ENCODE measurements around the gene DENND1A.
A peak's percentile ranks its signal among the peaks of the same experiment; 100 is the strongest.
"Not testable (repeated sequence)": the region's sequence is repeated elsewhere in the genome, so short reads cannot be mapped to it uniquely, and the experiment has no call there.

DENND1A gene

DNA sequence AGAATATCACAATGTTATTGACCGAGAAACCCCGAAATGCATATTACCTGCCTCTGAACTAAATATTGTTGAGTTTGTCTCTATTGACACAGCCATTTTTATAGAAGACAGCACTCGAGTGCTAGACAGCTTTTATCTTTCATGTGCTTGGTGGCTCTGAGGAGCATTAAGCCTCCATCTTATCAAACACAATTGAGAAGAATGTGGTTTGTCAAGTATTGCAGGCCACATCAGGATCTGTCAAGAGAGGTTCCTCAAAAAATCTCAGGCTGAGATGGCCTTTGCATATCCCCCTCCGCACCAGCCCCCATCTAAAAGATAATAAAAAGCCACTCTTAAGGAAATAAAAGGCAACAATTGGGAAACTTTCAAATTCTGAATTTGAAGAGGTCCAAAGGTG lies 284.8 kb downstream of the DENND1A start:
- DNase-seq, result no peak

DNA sequence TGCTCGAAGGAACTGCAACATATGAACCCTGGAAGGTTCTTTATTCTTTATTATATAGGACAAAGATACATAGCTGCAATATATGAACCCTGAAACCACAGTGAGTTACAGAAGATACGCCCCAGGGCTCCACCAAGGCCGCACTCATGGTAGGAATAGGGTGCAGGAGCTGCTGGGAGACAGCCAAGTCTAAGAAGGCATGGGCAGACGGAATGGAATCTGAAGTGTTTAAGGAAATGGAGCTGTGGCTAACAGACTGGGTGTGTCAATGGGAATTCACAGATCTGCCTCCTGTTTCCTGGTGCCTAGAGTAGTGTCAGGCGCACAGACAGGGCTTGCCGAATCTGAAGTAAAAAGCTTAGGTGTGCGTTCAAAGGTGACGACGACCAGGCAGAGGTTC lies 286.4 kb downstream of the DENND1A start:
- no peak for DNase-seq

DNA sequence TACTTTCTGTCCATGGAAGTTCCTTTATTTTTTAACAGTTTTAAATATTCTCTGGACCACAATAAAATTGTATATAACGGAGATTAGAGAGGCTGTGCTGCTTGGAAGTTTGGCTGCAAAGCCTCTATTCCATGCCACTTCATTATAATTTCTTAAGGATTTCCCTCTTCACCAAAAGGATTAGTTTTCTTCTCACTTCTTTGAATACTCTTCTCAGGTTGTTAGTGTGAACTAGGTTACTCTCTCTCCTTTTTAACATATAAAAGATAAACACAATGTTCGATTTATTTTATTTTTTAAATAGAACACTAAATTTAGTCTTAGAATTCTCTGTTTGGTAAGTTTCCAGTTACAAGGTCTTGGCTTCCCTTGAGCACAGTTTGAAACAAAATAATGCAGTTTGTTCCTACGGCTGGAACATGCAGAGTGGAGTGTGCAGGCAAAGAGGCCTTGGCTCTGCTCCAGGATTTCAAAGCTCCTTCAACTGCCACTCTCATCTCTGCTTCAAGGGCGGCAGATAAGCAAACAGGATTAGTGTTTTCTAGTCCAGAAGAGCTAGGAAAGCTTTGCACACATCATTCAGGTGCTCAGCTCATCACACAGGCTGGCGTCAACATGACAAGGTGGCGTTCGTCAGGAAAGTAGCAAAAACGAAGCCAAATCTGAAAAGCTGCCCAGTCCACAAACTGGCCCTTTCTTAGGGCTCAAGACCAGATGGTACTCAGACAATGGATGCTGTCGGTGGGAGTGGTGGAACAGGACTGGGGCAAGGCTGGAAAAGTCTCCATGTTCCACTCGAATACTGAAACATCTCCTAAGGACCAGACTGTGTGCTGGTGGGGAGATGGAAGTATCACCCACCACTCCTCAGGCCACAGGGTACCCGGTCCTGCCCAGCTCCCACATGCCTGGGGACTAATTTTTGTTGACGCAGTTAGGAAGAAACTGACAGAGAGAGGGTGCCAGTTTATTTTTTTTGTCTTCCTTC lies 287.3 kb downstream of the DENND1A start:
- peak; percentile 30 for DNase-seq

DNA sequence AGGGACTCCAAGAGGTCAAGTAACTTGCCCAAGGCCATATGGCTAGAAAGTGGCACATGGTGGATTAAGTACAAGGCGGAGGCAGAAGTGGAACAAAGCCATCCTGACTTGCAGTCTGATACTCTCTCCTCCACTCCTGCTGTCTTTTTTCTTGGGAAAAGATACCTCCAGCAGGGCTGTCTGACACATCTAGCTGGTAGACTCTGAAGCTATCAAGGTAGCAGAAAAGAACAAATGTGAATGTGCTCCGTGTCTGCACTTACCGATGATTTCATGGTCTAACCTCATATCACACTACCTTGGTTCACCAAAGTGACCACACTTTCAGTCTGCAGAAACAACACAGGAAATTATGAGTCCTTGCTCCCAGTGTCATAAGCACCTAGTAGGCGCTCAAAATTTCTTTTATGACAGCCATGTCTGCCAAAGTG lies 289.1 kb downstream of the DENND1A start:
- DNase-seq, result no peak

DNA sequence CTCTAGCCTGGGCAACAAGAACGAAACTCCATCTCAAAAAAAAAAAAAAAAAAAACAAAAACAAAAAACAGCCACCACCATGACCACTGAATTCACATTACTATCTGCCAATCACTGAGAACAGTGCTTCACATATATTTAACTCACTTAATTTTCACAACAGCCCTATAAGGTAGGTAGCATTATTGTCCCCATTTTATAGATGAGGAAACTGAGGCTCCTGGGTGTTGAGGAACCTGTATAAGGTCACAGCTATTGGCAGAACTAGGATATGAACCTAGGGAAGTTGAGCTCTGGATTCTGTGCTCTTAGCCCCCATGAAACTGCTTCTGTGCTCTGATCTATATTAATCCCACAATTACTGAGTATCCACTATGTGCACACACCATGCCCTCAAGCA lies 290.2 kb downstream of the DENND1A start:
- no peak for DNase-seq

DNA sequence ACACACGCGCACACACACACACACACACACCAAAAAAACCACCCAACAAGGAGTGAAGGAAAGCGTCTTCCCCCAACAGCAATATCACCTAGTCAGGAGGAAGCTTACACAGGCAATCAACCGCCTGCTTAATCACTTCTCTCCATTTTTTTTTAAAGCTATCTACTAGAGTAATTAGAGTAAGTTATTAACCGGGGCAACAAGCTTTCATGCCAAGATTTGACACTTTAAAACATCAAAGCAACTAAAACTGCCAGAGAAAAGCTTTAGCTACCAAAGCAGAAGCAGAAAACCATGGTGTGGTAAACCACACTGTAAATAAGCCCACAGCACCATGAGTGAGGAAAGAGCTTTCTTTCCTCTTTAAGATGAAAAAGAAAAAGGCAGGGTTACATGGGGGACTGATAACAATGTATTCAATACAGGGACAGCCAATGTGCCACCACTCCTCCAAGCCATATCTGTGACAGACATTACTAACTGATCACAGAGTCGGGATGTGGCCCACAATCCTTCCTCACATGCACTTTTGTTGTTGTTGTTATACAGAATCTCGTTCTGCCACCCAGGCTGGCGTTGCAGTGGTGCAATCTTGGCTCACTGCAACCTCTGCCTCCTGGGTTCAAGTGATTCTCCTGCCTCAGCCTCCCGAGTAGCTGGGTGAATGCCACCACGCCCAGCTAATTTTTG lies 291.8 kb downstream of the DENND1A start:
- no peak for DNase-seq

DNA sequence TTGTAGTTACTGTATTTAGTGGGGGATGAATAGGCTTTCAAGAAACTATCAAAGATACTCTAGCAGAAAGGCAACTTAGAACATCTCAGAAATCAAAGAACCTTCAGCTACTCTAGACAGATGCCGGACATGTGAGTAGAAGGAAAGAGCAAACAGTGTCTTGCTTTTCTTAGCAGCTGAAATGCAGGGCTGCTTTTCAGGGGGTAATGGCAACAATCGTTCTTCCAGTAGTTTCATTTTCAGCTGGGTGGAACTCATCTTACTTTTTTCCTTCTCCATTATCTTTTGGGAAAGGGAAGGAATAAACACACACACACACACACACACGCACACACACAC lies 292.4 kb downstream of the DENND1A start:
- DNase-seq, result no peak

DNA sequence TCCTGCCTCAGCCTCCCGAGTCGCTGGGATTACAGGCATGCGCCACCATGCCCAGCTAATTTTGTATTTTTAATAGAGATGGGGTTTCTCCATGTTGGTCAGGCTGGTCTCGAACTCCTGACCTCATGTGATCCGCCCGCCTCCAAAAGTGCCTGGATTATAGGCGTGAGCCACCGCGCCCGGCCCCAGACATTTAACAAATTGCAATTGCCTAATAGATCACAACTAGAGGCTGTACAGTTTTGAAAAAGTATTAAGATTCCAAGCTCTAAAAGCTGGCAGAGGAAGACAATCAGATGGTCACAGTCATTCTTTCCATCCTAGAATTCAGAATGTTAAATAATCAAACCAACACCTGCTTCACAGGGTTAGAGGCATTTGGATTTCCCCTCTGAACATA lies 293.1 kb downstream of the DENND1A start:
- not testable (repeated sequence) for DNase-seq

DNA sequence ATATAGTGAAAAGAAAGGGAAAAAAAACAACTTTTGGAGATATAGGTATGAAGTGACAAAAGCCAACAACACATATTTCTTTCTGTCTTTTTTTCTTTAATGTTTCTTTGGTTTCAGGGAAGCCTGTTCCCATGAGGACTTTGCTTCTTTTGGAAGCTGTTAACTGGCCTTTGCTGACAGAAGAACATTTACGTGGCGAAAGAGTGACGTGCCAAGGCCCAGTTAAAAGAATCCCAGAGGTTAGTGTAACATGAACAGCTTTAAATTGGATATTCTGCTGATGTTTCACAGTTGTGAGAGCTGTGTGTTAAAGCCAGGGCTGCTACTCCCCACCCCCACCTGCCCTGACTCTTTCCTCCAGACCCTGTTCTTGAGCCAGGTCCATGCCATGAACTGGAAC lies 298.1 kb downstream of the DENND1A start:
- DNase-seq, result no peak

DNA sequence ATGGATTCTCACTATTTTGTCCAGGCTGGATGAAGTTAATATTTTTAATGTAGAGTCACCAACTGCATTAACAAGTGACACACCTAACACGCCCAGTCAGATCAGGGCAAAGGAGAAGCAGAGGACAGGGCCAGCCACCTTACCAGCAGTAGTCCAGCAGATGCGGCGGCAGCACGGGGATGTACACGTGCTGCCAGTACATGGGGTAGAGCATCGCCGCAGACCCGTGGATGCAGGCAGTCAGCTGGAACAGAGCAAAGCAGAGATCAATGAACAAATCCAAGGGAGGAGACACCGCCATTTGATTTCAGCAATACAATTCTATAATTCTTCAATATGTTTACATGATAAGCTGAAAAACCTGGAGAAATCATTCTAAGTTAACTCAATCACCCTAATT lies 299.7 kb downstream of the DENND1A start:
- DNase-seq, result no peak

DNA sequence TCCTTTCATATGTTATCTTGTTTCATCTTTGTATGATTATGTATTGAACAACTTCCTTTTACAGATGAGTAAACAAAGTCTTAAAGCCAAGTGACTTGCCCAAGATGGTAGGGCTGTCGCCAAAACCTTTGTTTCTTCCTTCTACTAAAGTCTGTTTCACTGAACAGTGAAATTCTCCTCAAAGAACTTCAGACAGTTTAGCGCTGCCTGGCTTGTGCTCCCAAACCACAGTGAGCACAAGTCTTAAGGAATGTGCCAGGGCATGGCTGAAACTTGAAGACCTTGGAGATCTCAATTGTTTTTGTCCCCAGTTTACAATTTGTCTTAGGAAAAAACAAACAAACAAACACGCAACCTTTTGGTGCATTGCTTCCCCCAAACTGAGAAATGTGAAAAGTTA lies 300.4 kb downstream of the DENND1A start:
- DNase-seq, result no peak

DNA sequence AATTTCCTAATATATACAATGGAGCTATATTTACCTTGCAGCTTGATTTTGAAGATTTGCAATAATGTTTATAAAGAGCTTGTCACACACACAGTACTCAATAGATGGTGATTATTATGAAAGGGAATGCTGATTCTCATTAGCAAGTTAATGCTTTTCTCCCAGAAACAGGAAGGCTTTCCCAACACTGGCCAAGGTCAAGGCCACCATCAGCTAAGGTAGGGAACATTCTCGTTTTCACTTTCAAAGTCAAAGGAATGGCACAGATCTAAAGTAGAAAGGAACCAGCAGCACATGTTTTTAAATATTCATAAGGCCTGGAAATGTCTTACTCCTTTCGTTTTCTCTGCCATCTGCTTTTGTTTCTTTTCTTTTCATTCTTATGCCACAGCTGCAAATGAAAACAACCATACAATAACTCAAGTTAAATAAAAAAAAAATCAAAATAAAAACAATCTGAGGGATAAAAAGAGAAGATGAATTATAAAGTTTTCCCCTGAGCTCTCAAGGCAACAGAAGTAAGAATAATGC lies 307.1 kb downstream of the DENND1A start:
- DNase-seq, result no peak

DNA sequence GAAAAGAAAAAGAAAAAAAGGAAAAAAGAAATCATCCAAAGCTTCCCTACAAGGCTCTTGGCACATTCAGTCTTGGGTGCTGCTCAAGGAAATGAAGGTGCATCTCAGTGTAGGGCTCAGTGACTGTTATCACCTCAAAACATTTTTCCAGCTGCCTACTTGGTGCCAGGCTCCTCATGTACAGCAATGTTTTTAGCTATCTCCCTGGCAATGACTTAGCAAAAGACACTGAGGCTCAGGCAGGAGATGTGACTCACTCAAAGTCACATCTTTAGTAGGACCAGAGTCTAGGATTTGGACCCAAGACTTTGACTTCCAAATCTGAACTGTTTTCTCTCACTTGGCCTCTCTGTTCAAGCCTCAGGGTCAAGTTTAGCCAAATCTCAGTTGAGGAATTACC lies 309.7 kb downstream of the DENND1A start:
- no peak for DNase-seq

DNA sequence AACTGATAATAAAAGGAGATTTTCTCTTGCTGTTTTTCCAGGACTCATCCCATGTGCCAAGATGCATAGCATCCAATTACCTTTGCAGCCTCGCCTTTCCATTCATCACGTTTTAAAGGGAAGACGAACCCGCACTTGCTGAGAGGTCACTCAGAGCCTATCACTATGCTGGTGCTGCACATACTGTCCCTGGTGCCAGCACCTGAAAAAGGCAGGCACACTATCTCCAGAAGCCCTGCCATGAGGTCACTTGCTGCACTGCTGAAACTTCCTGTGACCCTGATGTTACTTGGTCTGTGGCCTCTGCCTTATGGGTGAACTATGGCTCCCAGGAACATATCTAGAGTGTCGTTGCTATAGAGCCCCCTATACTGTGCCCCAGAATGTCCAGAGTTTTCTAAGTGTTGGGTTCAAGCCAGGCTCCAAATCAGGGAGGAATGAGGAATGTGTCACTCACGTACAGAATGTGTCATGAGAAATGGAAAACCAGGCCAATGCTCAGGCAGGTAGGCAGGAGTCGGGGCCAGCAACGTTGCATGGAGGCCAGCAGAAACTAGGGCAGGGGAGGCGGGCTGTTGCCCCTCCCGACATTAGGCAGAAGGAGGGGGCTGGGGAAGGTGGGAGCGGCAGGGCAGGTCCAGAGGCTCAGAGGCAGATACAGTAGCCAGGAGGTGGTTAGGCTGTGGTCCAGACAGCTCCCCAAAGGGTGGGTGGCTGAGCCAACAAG lies 311.8 kb downstream of the DENND1A start:
- no peak for DNase-seq

DNA sequence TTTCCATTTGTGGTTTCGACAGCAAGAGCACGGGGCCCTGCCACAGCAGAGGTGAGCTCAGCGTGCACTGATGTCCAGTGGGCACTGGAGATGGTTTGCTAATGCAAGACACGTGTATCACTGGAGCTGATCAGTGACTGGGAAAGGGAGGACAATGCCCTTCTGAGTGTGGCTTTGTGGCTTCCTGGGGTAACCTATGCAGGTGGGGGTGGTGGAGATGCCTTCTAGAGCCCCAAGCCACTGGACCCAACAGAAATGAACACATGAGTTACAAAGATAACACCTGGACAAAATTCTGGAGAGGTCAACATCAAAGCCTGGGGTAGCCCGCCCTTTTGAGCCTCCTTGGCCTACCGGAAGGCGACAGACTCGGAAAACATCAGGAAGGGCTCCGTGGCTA lies 312.6 kb downstream of the DENND1A start:
- DNase-seq, result no peak

DNA sequence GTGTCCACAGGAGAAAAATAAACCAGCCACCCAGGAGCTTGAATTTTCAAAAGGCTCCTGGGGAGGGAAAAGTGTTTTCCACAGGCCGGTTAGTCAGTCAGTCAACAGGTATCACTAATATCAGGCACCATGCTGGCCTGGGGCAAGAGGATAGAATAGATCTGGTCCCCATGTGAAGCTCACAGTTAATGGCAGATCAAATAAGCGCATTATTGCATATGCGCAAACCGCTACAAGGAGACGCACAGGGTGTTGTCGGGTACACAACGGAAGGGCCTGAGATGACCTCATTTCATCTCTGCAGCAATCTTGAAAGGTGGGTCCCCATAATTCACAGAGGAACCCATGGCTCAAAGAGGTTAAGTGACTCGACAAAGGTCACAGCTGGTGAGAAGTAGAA lies 313.2 kb downstream of the DENND1A start:
- no peak for DNase-seq

DNA sequence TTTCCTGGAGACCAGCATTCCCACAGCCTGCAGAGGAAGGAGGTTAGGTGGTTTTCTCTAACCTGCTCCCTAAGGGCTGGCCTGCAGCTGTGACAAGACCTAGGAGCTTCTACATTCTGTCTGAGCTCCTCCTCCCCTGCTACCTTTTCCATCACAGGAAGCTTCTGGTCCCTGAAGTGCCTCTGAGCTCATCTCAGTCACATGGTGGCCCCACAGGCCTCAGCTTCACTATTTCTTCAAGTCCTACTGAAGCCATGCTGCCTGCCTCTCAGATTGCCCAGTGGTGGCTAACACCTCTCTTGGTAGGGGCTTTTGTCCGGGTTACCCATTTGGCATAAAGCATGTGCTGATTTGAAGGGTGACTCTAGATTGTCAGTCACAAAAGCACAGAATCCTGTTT lies 314.5 kb downstream of the DENND1A start:
- no peak for DNase-seq

DNA sequence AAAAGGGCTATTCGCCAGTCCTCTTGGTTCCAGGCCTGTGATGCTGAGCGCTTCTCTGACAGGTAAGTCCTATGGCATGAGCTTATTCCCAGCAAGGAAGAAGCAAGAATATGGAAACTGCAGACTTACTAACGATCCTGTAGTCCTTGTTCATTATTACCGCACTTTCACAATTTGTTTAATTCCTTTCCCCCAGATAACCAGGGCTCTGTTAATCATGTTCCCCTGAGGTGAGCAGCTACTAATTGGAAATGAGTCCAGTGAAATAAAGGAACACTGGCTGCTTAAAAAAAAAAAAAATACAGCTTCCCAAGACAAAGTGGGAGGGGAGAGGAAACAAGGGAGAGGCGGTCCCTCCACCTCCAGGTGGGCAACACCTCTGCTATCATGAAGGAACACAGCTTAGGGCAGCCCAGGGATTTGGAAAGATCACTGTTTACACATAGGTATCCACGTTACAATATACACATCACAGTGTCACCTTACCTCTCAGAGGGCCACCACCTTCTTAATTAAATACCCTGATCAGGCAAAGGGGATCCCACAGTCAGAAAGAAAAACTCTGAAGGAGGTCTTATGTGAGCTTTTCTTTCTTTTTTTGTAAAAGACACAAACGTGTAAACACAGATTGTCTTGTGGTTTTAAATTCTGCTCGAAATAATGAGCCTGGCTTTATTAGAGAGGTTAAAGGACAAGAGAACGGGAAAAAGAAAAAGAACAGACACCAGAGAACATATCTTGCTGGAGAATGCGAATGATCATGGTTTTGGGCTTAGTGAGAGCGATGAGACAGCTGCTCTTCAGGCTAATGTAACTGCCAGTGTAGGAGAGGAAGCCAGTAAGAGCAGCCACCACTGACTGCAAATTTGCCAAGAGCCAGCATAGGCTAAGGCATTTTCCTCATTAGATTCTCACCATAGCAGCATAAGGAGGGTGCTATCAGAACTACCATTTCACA lies 315.3 kb downstream of the DENND1A start:
- DNase-seq, result no peak

DNA sequence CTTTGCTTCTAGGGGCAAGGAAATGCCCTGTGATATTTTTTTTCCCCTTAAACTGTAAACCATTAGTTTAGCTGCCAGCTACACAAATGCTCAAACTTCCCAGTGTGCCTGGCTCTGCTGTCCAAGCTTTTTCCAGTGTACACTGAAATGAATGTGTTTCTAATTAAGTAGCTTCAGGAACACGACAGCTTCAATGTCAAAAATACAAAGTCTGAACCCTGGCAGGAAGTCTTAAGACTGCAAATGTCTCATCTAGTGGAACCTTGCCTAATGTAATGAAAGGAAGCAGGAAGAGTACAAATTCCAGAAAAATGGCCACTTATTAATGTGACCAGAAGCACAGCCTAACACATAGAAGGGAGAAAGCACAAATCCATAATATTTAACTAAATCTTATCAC lies 318.7 kb downstream of the DENND1A start:
- no peak for DNase-seq

DNA sequence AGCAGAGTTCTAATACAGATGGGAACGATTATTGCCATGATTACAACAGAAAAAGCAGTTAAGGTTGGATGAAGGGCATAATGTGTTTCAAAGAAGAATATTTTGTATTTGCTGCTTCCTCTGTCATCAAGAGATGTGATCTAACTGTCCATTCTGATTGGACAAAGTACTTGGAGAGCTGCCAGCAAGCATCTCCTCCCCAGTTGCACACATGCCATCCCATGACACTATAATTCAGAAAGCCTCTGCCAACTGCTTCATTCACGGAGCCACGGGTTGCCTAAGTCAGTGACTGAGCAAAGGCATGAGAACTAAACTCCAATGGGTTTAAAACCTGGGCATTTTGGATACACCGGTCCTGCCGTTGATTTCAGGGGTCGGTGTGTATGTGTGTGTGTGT lies 320.1 kb downstream of the DENND1A start:
- DNase-seq, result no peak

DNA sequence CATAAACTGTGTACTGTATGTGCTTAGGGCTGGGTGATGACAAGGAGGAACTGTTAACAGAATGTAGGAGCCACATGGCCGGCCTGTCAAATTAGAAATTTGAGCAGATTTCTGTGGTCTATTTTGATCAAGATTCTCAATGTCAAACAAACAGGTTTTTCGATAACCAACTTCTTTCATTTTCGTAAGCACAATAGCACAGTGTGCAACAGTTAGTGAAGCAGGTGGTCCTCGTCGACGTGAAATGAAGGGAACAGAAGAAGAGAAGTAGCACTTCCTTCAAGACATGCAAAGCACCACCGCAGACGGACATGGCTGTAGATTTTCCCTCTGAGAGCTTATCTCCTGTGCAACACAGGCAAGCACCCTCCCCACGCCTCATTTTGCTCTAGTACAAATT lies 321.8 kb downstream of the DENND1A start:
- DNase-seq, result no peak

DNA sequence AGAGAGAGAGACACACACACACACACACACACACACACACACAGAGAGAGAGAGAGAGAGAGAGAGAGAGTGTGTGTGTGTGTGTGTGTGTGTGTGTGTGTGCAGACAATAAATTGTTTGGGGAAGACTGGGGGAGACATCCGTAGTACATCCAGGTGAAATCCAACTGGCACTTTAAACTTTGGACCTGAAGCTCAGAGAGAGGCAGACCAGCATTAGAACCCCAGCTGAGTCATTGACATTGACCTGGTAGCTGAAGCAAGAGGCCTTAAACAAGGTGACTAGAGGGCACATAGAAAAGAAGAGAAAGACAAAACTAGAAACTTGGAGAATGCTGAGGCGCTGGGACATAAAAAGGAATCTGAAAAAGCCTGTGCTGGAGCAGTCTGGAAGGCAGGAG lies 322.4 kb downstream of the DENND1A start:
- DNase-seq, result no peak
